HUES48 (cell line): ENCODE results near the gene TLL2.

Experiments
- H3K27ac ChIP-seq: one replicate; pipeline ENCODE4 v1.7.0; 2013; ENCODE audit warnings: low read depth, low read length, inconsistent platforms
- H3K27me3 ChIP-seq: 2 replicates; pipeline ENCODE4 v1.6.1; 2013; ENCODE audit warnings: mild to moderate bottlenecking, low read length; ENCODE audit not compliant: control insufficient read depth, insufficient read depth
- H3K36me3 ChIP-seq: 2 replicates; pipeline ENCODE4 v1.6.1; 2013; ENCODE audit warnings: low read length; ENCODE audit not compliant: control insufficient read depth, insufficient read depth
- H3K4me1 ChIP-seq: 2 replicates; pipeline ENCODE4 v1.6.1; 2013; ENCODE audit warnings: mild to moderate bottlenecking, low read length; ENCODE audit not compliant: control insufficient read depth, insufficient read depth
- H3K4me3 ChIP-seq: 2 replicates; pipeline ENCODE4 v1.5.1; 2013; ENCODE audit warnings: mild to moderate bottlenecking, low read depth, low read length
- H3K9ac ChIP-seq: 2 replicates; pipeline ENCODE4 v1.6.1; 2013; ENCODE audit warnings: mild to moderate bottlenecking, low read depth, low read length, moderate library complexity
- H3K9me3 ChIP-seq: 2 replicates; pipeline ENCODE4 v1.6.1; 2013; ENCODE audit warnings: low read length; ENCODE audit not compliant: control insufficient read depth, insufficient read depth

The TLL2 gene

DNA sequence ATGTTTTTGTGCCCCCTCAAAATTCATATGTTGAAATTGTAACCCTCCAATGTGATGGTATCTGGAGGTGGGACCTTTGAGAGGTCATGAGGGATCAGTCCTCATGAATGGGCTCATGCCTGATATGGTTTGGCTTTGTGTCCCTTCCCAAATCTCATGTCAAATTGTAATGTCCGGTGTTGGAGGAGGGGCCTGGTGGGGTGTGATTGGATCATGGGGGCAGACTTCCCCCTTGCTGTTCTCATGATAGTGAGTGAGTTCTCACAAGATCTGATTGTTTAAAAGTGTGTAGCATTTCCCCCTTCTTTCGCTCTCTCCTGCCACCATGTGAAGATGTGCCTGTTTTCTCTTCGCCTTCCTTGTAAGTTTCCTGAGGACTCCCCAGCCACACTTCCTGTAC lies 53.4 kb downstream of the TLL2 start:
- Histone ChIP-seq H3K9ac (no peak overlapping the region), H3K9me3 (no peaks in the 10 kb centered on the region), H3K36me3 (no peaks in the 10 kb centered on the region), H3K4me1 (no peaks in the 10 kb centered on the region), H3K4me3 (no peak overlapping the region), H3K27me3 (no peaks in the 10 kb centered on the region), H3K27ac (no peak overlapping the region)

DNA sequence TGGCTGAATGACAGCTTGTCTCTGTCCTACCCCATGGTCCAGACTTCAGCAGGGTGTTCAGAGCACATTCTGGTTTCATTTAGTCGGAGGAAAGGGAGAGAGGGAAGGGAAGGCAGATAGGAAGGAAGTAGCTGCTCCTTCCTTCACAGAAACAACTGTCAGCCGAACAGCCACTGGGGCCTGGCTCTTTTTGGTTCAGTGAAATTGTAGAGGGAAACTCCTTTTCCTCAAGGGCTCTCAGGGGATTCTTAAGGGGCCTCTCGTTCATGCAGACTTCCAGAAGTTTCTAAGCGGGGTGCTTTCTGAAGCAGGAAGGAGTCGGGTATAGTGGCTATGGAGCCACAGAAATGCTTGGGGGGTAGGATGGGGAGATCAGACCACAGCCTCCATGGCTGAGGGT lies 56.4 kb downstream of the TLL2 start:
- Histone ChIP-seq H3K36me3 (no peaks in the 10 kb centered on the region), H3K4me1 (peaks cover 10% of the 10 kb centered on the region), H3K27me3 (no peaks in the 10 kb centered on the region), H3K9ac (no peak overlapping the region), H3K27ac (no peak overlapping the region), H3K9me3 (no peaks in the 10 kb centered on the region), H3K4me3 (no peak overlapping the region)

DNA sequence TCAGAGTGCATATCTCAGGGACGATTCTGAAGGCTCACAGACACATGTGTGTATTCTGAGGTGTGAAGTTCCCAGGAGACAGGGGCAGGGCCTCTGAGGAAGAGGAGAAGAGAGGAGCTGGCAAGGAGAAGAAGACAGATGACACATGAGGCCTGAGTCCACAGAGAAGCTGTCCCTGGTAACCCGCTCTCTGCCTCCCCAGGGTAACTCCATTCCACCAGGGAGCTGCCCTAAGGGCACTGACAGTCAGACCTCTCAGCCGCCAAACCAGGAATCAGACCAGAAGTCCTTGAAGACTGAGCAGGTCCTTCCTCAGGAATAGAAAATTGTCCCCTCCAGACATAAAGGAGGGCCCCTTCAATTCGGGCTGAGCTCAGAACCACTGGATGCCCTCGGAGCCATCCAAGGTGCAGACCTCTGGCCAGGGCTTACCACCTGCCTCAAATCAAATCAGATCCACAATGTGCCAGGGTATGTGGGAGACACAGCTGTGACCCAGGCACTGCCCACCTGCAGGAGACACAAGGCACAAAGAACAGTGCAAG lies 57.4 kb downstream of the TLL2 start:
- Histone ChIP-seq H3K27me3 (no peaks in the 10 kb centered on the region), H3K27ac (no peak overlapping the region), H3K36me3 (no peaks in the 10 kb centered on the region), H3K4me3 (no peak overlapping the region), H3K9me3 (no peaks in the 10 kb centered on the region), H3K9ac (no peak overlapping the region), H3K4me1 (peaks cover 19% of the 10 kb centered on the region)

DNA sequence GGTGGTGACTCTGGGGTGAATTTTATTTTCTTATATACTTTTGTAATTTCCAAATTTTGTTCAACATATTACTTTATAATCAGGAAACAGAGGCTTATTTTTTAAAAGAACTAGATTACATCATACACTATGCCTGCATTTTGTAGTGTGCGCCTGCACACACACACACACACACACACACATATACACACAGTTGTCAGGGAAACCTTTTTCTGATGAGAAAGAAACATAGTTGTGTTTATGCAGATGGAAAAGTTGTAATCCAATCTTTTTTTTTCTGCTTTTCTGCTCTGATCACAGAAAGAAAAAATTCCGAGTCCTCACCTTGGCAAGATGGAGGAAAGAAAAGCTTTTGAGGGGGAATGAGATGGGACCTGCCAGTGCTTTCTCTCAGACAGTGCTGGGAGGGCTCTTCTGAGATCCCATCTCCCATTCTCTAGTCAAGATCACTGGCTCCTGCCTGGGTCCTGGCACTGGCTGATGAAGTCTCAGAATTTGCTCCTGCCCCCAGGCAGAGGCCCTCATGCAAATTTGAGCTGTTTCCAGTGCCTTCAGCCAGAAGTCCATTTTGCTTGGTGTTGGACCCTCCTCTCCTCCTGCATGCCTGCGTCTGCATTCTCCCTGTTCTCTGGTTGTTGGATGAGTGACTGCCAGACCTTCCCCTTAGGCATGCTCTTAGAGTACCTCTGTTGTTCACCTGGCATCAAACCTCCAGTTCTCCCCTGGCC lies 59.7 kb downstream of the TLL2 start:
- H3K36me3 ChIP-seq, result no peaks in the 10 kb centered on the region
- peaks cover 38% of the 10 kb centered on the region for H3K4me1 ChIP-seq
- no peak overlapping the region for H3K9ac ChIP-seq
- no peaks in the 10 kb centered on the region for H3K9me3 ChIP-seq
- no peak overlapping the region for H3K27ac ChIP-seq
- H3K4me3 ChIP-seq, result no peak overlapping the region
- H3K27me3 ChIP-seq, result no peaks in the 10 kb centered on the region

DNA sequence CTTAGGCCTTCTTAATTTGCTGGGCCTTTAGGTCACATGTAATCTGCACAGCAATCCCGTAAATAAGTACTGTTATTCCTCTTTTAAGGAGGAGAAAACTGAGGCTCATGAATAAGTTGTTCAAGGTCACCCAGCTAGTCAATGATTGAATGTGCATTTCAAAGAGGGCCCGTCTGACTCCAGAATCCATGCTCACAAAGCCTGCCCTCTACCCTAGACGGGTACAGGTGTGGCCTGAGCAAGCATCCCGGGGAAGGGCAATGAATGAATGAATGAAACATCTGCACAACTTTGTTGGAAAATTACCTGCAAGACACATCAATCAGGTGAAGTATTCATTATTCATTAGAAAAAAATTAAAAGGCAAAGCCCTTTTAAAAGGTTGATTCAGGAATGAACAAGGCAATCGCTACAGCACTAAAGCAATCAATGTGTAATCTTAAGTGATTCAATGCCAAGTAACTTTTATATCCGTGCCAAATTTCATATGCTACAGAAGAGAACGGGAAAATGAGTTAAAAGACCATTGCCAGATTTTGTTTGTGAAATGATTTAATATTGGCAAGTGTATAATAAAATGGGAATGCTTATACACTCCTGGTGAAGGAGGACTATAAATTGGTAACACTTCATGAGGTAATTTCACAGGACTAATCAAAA lies 61.1 kb downstream of the TLL2 start:
- H3K4me1 ChIP-seq, result peaks cover 38% of the 10 kb centered on the region
- H3K27me3 ChIP-seq, result no peaks in the 10 kb centered on the region
- H3K9me3 ChIP-seq, result no peaks in the 10 kb centered on the region
- no peak overlapping the region for H3K9ac ChIP-seq
- no peaks in the 10 kb centered on the region for H3K36me3 ChIP-seq
- no peak overlapping the region for H3K27ac ChIP-seq
- H3K4me3 ChIP-seq, result no peak overlapping the region

DNA sequence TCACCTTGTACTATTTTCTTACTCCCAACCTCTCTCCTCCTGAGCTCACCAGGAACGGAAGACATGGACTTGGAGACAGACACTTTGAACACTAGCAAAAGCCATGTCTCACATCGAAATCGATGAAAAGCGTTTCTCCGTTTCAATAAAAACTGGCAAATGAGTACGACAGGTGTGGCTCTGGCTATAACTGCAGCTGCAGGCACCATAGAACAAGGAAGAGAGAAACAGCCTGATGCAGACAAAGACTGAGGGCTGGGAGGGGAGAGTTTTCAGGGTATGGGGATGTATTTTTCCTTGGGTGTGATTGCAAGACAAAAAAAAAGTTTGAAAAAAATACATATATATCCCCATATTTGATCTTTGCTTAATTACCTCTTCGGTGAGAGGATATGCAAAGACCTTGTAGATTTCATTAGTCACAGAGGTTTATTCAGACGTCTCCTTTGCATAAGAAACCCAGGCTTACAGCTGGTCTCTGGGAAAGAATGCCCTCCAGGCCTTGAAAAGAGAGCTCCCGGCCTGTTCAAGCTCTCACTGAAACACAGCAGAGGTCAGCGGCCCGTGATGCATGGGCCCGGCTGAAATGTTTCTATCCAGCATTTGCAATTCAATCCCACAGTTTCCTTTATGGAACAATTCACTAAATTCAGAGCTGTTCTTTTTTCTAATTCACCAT lies 63.1 kb downstream of the TLL2 start:
- H3K36me3 ChIP-seq, result no peaks in the 10 kb centered on the region
- peaks cover 38% of the 10 kb centered on the region for H3K4me1 ChIP-seq
- H3K27ac ChIP-seq, result peak overlapping the region; percentile 98
- H3K9ac ChIP-seq, result peak overlapping the region; percentile 67
- peak overlapping the region; percentile 33 for H3K4me3 ChIP-seq
- no peaks in the 10 kb centered on the region for H3K9me3 ChIP-seq
- no peaks in the 10 kb centered on the region for H3K27me3 ChIP-seq

DNA sequence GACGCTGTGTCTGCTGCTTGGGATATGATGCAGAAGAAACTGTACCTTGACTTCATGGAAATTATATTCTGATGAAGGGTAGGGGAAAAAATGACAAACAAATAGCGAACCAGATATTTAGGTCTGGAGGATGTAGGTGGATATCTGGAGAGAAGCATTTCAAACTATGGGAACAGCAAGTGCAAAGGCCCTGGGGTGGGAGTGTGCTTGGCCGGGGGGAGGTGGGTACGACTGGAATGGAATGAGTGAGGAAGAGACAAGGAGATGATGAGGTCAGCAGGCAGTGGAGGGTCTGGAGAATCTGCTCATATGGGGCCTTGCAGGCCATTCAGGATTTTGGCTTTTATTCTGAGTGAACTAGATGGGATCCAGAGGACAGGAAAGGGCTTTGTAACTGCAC lies 65.2 kb downstream of the TLL2 start:
- Histone ChIP-seq H3K9me3 (no peaks in the 10 kb centered on the region), H3K27ac (no peak overlapping the region), H3K4me3 (no peak overlapping the region), H3K27me3 (no peaks in the 10 kb centered on the region), H3K36me3 (no peaks in the 10 kb centered on the region), H3K9ac (no peak overlapping the region), H3K4me1 (peaks cover 34% of the 10 kb centered on the region)

DNA sequence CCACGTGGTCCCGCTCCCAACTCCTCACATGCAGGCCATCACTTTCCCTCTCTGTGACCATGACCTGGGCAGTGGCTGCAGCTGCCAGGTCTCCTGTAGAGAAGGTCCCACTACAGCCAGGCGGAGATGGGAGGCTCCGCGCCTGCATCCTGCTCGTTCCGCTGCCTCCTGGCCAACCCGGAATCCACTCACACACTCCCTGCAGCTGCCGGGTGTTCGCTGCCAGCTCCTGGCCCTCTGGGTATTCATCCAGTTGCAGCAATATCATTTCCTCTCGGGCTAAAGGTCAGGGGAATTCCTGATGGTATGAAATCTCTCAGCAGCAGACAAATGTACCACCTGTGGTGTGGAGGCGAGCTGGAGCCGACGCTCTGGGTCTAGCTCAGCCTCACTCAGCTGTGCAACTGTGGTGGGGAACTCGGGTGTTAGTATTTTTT lies 65.7 kb downstream of the TLL2 start:
- Histone ChIP-seq H3K27me3 (no peaks in the 10 kb centered on the region), H3K4me3 (no peak overlapping the region), H3K9me3 (no peaks in the 10 kb centered on the region), H3K36me3 (no peaks in the 10 kb centered on the region), H3K4me1 (peaks cover 34% of the 10 kb centered on the region), H3K9ac (no peak overlapping the region), H3K27ac (no peak overlapping the region)

DNA sequence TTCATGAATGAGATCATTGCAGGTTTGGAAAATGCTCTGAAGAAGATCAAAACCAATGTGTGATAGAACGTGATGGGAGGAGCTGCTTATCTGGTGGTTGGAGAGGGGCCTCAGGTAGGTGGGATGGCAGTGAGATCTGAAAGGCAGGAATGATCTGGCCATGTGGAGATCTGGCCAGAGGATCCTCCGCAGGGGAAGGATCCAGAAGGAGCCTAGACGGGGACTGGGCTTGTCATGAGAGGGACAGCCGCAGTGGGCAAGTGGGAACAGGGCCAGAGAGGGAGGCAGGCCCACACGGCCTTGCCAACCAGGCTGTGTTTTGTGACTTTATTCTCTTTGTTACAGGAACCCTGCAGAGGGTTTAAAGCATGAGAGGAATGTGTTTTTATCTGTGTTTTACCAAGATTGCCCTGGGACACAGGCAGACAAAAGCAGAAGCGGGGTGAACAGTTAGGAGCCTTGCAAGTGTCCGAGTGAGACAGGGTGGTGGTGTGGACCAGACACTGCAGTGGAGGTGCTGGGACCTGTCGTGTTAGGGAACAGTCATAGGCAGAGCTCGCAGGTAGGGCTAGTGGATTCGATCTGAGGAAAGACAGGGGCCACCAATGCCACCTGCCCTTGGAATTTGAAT lies 66.6 kb downstream of the TLL2 start:
- no peak overlapping the region for H3K4me3 ChIP-seq
- no peak overlapping the region for H3K27ac ChIP-seq
- H3K4me1 ChIP-seq, result peaks cover 31% of the 10 kb centered on the region
- no peak overlapping the region for H3K9ac ChIP-seq
- no peaks in the 10 kb centered on the region for H3K27me3 ChIP-seq
- no peaks in the 10 kb centered on the region for H3K36me3 ChIP-seq
- no peaks in the 10 kb centered on the region for H3K9me3 ChIP-seq

DNA sequence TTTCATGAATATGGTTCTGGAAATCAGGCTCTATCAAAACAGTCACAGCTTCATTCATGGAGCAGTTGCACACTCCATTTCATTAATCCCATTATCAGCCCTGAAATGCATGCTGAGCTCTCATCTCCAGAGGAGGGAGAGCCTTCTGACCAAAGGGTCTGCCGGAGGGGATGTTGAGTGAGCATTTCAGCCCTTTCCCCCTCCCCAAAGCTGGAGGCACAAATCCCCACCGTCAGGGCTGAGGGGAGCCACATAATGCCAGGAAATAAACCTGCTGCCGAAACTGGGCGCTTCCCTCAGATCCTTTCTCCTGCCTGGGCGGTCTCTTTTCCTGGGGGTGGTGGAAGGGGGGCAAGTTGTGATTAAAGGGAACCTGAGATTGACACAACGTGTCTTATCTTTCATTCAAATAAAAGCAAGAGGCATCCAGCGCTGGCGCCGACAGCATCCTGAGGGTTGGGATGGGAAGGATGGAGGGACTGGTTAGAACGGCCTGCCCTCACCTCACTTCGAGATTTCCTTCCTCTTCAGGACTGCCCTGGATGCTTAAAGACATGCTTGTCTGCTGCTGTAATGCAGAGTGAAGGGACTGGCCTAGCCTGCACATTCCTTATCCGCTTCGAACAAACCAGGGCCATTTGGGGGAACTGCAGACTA lies 71.6 kb downstream of the TLL2 start:
- 0 out of 2 replicates have a peak, but pooled peaks cover 2% of the 10 kb centered on the region for H3K9me3 ChIP-seq
- peak overlapping the region; percentile 29 for H3K27ac ChIP-seq
- H3K27me3 ChIP-seq, result no peaks in the 10 kb centered on the region
- H3K4me1 ChIP-seq, result peaks cover 21% of the 10 kb centered on the region
- no peak overlapping the region for H3K9ac ChIP-seq
- no peak overlapping the region for H3K4me3 ChIP-seq
- no peaks in the 10 kb centered on the region for H3K36me3 ChIP-seq
